ENCODE measurements around the gene MAP3K20. TPM values are rescaled to one million over a fixed set of nuclear protein-coding genes. Genes with fewer than 3 reads are reported as not detected.

The MAP3K20 gene
- total RNA-seq, 2 donors from 2014 or later: 22.6 to 38.9 TPM

DNA sequence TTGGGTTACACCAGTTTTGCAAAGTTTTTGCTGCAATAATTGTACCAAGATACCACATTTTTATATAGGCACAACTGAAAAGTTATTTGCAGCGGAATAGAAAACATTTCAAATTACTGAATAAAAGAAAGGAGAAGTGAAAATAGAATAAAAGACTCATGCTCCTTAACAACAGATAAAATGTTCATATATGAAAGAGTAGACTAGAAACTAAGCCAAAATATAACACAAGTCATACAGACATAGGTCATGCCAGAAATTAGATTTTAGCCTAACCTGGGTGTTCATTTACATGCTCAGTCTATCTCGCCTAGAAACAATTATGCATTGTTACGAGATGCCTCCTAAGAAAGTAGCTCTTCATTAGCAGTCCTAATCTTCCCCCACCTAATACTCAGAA is 16.4 kb upstream of the MAP3K20 start:
- no peaks in the 10 kb centered on the region for H3K27me3 ChIP-seq
- H3K9me3 ChIP-seq: no peaks in the 10 kb centered on the region
- H3K9ac ChIP-seq (ENCODE audit: low read depth in 2 of 2, low read length in 2 of 2): no peak overlapping the region
- intact Hi-C loops (cut with DNase I): no loop called here
- no peak overlapping the region for H3K27ac ChIP-seq
- no peak for DNase-seq
- H3K36me3 ChIP-seq: no peaks in the 10 kb centered on the region
- TF ChIP-seq CTCF (IDR thresholded peaks at IDR 0.05): no peak
- no peak overlapping the region for H3K4me3 ChIP-seq
- no peaks in the 10 kb centered on the region for H3K4me1 ChIP-seq

- intact Hi-C loops (cut with DNase I): no loop called here
- H3K36me3 ChIP-seq: no peaks in the 10 kb centered on the region
- no peak overlapping the region for H3K27ac ChIP-seq
- no peak overlapping the region for H3K9ac ChIP-seq (ENCODE audit: low read depth in 2 of 2, low read length in 2 of 2)
- H3K4me1 ChIP-seq: no peaks in the 10 kb centered on the region
- no peak overlapping the region for H3K4me3 ChIP-seq
- TF ChIP-seq CTCF (IDR thresholded peaks at IDR 0.05): no peak
- no peaks in the 10 kb centered on the region for H3K9me3 ChIP-seq
- no peak for DNase-seq
- no peaks in the 10 kb centered on the region for H3K27me3 ChIP-seq
These were observed 15.6 kb upstream of the MAP3K20 start for GRCh38 chr2:173059971-173060461.

DNA sequence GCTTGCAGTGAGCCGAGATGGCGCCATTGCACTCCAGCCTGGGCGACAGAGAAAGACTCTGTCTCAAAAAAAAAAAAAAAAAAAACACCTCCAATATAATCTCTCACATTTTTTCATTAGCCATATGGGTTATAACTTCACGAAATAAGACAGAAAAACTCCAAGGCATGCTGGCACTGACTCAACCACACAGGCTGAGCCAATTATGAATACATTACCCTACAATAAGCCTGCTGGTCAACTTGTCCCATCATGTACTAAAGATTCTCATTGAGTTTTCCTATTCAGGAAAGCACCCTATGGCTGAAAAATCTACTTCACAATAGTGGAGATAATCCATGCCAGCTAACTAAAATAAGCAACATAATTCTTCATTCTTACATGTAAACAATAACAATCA is 12.8 kb upstream of the MAP3K20 start:
- Histone ChIP-seq H3K27ac (no peak overlapping the region), H3K9me3 (no peaks in the 10 kb centered on the region), H3K9ac (ENCODE audit: low read depth in 2 of 2, low read length in 2 of 2) (no peak overlapping the region), H3K4me1 (no peaks in the 10 kb centered on the region), H3K4me3 (no peak overlapping the region), H3K27me3 (no peaks in the 10 kb centered on the region), H3K36me3 (no peaks in the 10 kb centered on the region)
- TF ChIP-seq CTCF (IDR thresholded peaks at IDR 0.05): no peak
- no peak for DNase-seq
- intact Hi-C loops (cut with DNase I): no loop called here

DNA sequence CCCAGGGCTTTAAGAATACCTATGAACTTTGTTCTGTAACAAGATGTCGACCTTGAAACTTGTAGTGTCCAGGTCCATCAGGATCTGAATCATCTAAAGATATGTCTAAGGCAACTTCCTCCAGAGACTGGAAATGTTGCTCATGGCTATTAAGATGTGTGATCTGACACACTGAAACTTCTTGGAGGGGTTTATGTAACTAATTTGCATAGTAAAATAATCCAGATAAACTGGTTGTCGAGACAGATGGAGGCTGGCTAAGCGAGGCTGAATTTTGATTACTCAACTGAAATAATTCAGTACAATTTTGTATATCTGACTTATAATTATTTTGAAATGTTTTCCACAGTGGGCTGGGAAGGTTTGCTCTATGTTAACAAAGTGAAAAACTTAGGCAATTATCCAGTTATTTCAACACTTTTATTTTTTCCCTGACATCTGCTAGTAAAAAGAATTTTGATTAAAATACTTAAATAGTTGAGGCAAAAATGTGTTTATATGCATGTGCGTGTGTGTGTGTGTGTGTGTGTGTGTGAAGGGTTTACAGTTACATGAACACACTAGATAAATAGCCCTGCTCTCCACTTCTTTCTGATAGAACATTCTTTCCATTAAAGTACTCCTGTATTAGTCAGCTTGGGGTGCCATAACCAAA is 11.4 kb upstream of the MAP3K20 start:
- Histone ChIP-seq H3K27ac (no peak overlapping the region), H3K27me3 (no peaks in the 10 kb centered on the region), H3K36me3 (no peaks in the 10 kb centered on the region), H3K4me1 (no peaks in the 10 kb centered on the region), H3K9me3 (no peaks in the 10 kb centered on the region), H3K4me3 (no peak overlapping the region), H3K9ac (ENCODE audit: low read depth in 2 of 2, low read length in 2 of 2) (no peak overlapping the region)
- TF ChIP-seq CTCF (IDR thresholded peaks at IDR 0.05): no peak
- DNase-seq: no peak
- intact Hi-C loops (cut with DNase I): no loop called here

DNA sequence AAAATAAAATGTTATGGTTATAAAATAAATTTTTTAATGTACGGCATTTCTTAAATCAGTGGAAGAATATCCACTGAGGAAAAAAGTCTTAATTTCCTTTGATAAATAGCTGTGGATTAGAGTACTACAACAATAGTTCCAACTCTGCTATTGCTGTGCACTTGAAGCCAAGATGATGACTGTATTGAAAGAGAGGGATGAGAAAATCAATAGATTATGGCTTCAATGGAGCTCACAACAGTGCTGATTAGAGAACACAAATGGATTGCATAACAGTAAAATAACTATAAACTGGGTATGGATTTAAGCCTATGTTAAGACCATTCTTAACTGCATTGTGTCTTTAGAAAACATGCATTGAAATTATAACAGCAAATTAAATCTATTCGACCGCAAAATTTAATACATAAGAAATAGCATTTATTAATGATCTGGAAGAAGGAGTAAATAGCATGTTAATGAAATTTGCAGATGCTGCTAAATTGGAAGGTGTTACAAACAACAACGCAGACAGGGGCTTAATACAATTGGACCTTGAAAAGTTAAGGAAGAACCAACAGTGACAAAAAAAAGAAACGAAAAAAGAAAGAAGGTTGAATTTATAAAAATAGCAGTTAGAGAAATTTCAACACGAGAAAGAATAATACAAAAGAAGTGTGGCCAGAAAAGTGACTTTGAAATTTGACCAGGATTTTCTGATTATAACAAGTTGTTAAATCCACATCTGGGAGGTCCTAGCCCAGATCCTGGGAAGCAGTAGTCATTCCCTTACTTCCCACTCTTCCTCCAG is 8.6 kb upstream of the MAP3K20 start:
- no peak overlapping the region for H3K9ac ChIP-seq (ENCODE audit: low read depth in 2 of 2, low read length in 2 of 2)
- H3K4me3 ChIP-seq: no peak overlapping the region
- TF ChIP-seq CTCF (IDR thresholded peaks at IDR 0.05): no peak
- DNase-seq: no peak
- H3K4me1 ChIP-seq: no peaks in the 10 kb centered on the region
- H3K27ac ChIP-seq: no peak overlapping the region
- no peaks in the 10 kb centered on the region for H3K36me3 ChIP-seq
- H3K27me3 ChIP-seq: no peaks in the 10 kb centered on the region
- intact Hi-C loops (cut with DNase I): no loop called here
- H3K9me3 ChIP-seq: no peaks in the 10 kb centered on the region

Data from colonic mucosa (tissue), 4 donors.